GM23338 (cell line): ENCODE measurements around the gene SGO2. TPM values are rescaled to one million over a fixed set of nuclear protein-coding genes. Genes with fewer than 3 reads are reported as not detected.

Experiments
- CREB1 ChIP-seq: fragments of 250-450 bp; sonication (Bioruptor Pico); IDR thresholded peaks from 2 replicates; pipeline ENCODE4 v1.5.0; 2020; ENCODE audit warnings: low read depth, mild to moderate bottlenecking, moderate library complexity
- CTCF ChIP-seq, 2 experiments: fragments of 200-600 bp in 1 of 2; sonication (generic) in 1 of 2; conservative IDR thresholded peaks; 2 replicates each; pipeline versions ENCODE4 v1.5.1 to v1.6.1; 2016 to 2017; ENCODE audit warnings: antibody characterized with exemption in 2 of 2, low read depth in 2 of 2, mild to moderate bottlenecking in 2 of 2, moderate library complexity in 1 of 2
- ETS1 ChIP-seq: IDR thresholded peaks from 2 replicates; pipeline ENCODE4 v1.6.1; 2016; ENCODE audit warnings: antibody characterized with exemption
- JUNB ChIP-seq: IDR thresholded peaks from one replicate; pipeline ENCODE4 v1.6.1; 2016; ENCODE audit warnings: antibody characterized with exemption; ENCODE audit not compliant: unreplicated experiment
- NANOG ChIP-seq: IDR thresholded peaks from 2 replicates; pipeline ENCODE4 v1.6.1; 2016; ENCODE audit warnings: antibody characterized with exemption, borderline replicate concordance
- POLR2AphosphoS5 ChIP-seq: IDR thresholded peaks from 2 replicates; pipeline ENCODE4 v1.6.1; 2016; ENCODE audit warnings: antibody characterized with exemption, low read depth
- STAT1 ChIP-seq: IDR thresholded peaks from one replicate; pipeline ENCODE4 v1.6.1; 2016; ENCODE audit warnings: antibody characterized with exemption; ENCODE audit not compliant: unreplicated experiment
- ZNF114 ChIP-seq: fragments of 250-450 bp; sonication (Bioruptor Pico); IDR thresholded peaks from 2 replicates; pipeline ENCODE4 v1.5.0; 2020; ENCODE audit warnings: mild to moderate bottlenecking, moderate library complexity
- ZNF462 ChIP-seq: fragments of 250-450 bp; sonication (Bioruptor Pico); IDR thresholded peaks from 2 replicates; pipeline ENCODE4 v1.5.0; 2020; ENCODE audit warnings: mild to moderate bottlenecking, moderate library complexity
- polyA plus RNA-seq: library from polyadenylated mRNA; unstranded; fragments of >200 nt; fragmentation: Nextera tagmentation; extraction: Ambion mirVana; gene quantifications from 2 replicates; pipeline ENCODE4 v1.2.1, GENCODE V29; 2016
- total RNA-seq: library from RNA; depleted of rRNA; stranded (reverse); fragments of >200 nt; shearing (Covaris generic); gene quantifications from 2 replicates; pipeline ENCODE4 v1.2.3, GENCODE V29; 2014

Gene SGO2
- total and polyA plus RNA-seq, 2 experiments from 2014 or later = 32.6 to 47.7 TPM

- no peak for TF ChIP-seq ZNF462
- no peak for TF ChIP-seq CREB1 (CRISPR knock-in tag)
- TF ChIP-seq CTCF (conservative IDR thresholded peaks at IDR 0.05; ENCODE audit: low read depth in 2 of 2) = no peak
- no peak for TF ChIP-seq ZNF114 (CRISPR knock-in tag)
- no peak for TF ChIP-seq POLR2AphosphoS5
- TF ChIP-seq NANOG = no peak
- TF ChIP-seq STAT1 = no peak
- TF ChIP-seq ETS1 = no peak
- no peak for TF ChIP-seq JUNB
Measured at GRCh38 chr2:200515155-200515554, 10.9 kb upstream of the SGO2 start (continued).
